Natural killer cell treated with Interleukin-12 subunit alpha and Interleukin-12 subunit beta and Interleukin-15 and Interleukin-18, amount 100 ng/mL, for 72 hours (primary cell): ENCODE results near the gene EYA4. TPM values are rescaled to one million over a fixed set of nuclear protein-coding genes. Genes with fewer than 3 reads are reported as not detected.

Experiments
- ATAC-seq, 2 donors: fragments of 150-1000 bp; cut with Tn5 transposase in 1 of 2; sonication (Bioruptor Pico), chemical (Tn5 transposase) in 1 of 2; 2 replicates each; pipeline ENCODE4 v1.10.0; 2021
- DNase-seq: peaks from one replicate; pipeline ENCODE4 v3.0.0; 2022; ENCODE audit warnings: low spot score
- H3K27ac Mint-ChIP-seq, 2 donors: 1 replicate in 1 of 2; 2 replicates in 1 of 2; pipeline ENCODE4 v1.8.0; 2022; ENCODE audit warnings: mixed read lengths in 2 of 2, mild to moderate bottlenecking in 1 of 2, moderate library complexity in 1 of 2
- H3K27me3 Mint-ChIP-seq, 2 donors: 1 replicate in 1 of 2; 2 replicates in 1 of 2; pipeline ENCODE4 v1.8.0; 2022; ENCODE audit warnings: mixed read lengths in 2 of 2
- H3K36me3 Mint-ChIP-seq: one replicate; pipeline ENCODE4 v1.8.0; 2022; ENCODE audit warnings: mixed read lengths
- H3K4me1 Mint-ChIP-seq, 2 donors: 1 replicate in 1 of 2; 2 replicates in 1 of 2; pipeline ENCODE4 v1.8.0; 2022; ENCODE audit warnings: low read depth in 2 of 2, mixed read lengths in 2 of 2, mild to moderate bottlenecking in 1 of 2
- H3K4me3 Mint-ChIP-seq: one replicate; pipeline ENCODE4 v1.8.0; 2022; ENCODE audit warnings: mixed read lengths
- H3K9me3 Mint-ChIP-seq: 2 replicates; pipeline ENCODE4 v1.8.0; 2022; ENCODE audit warnings: mixed read lengths
- total RNA-seq, 2 donors: library from RNA; stranded (reverse); gene quantifications; one replicate each; pipeline ENCODE4 v1.2.3, GENCODE V29; 2022

The EYA4 gene
- total RNA-seq, 2 donors from 2014 or later: not detected

GRCh38 chr6:133286765-133287164 lies 45.6 kb downstream of the EYA4 start:
- ATAC-seq (no peak), DNase-seq (no peak)
- Mint-ChIP-seq H3K36me3 (no peaks in the 10 kb centered on the region), H3K4me3 (no peak overlapping the region), H3K9me3 (peaks cover 12% of the 10 kb centered on the region), H3K4me1 (no peaks in the 10 kb centered on the region), H3K27me3 (no peaks in the 10 kb centered on the region), H3K27ac (no peak overlapping the region)

GRCh38 chr6:133288662-133289061 lies 47.5 kb downstream of the EYA4 start:
- H3K27me3 Mint-ChIP-seq: no peaks in the 10 kb centered on the region
- no peak for DNase-seq
- no peaks in the 10 kb centered on the region for H3K4me1 Mint-ChIP-seq
- no peak overlapping the region for H3K27ac Mint-ChIP-seq
- no peak for ATAC-seq
- H3K36me3 Mint-ChIP-seq: no peaks in the 10 kb centered on the region
- H3K9me3 Mint-ChIP-seq: peaks cover 11% of the 10 kb centered on the region
- H3K4me3 Mint-ChIP-seq: no peak overlapping the region

GRCh38 chr6:133289733-133290306 lies 48.7 kb downstream of the EYA4 start:
- H3K27me3 Mint-ChIP-seq: no peaks in the 10 kb centered on the region
- no peak overlapping the region for H3K4me3 Mint-ChIP-seq
- no peaks in the 10 kb centered on the region for H3K4me1 Mint-ChIP-seq
- ATAC-seq (no peak), DNase-seq (no peak)
- peaks cover 11% of the 10 kb centered on the region for H3K9me3 Mint-ChIP-seq
- H3K27ac Mint-ChIP-seq: no peak overlapping the region
- no peaks in the 10 kb centered on the region for H3K36me3 Mint-ChIP-seq

- H3K27ac Mint-ChIP-seq: no peak overlapping the region
- no peak overlapping the region for H3K4me3 Mint-ChIP-seq
- DNase-seq (no peak), ATAC-seq (no peak)
- no peaks in the 10 kb centered on the region for H3K27me3 Mint-ChIP-seq
- no peaks in the 10 kb centered on the region for H3K4me1 Mint-ChIP-seq
- no peaks in the 10 kb centered on the region for H3K36me3 Mint-ChIP-seq
- peaks cover 8% of the 10 kb centered on the region for H3K9me3 Mint-ChIP-seq
Observed at GRCh38 chr6:133290930-133291329, 49.8 kb downstream of the EYA4 start.

- H3K9me3 Mint-ChIP-seq: peaks cover 8% of the 10 kb centered on the region
Observed at GRCh38 chr6:133291671-133292070, 50.5 kb downstream of the EYA4 start.

GRCh38 chr6:133297657-133298056 lies 56.5 kb downstream of the EYA4 start:
- ATAC-seq: no peak
- H3K4me1 Mint-ChIP-seq: no peaks in the 10 kb centered on the region
- H3K27me3 Mint-ChIP-seq: no peaks in the 10 kb centered on the region
- H3K4me3 Mint-ChIP-seq: no peak overlapping the region
- DNase-seq: no peak
- no peak overlapping the region for H3K27ac Mint-ChIP-seq
- H3K9me3 Mint-ChIP-seq: peaks cover 5% of the 10 kb centered on the region
- no peaks in the 10 kb centered on the region for H3K36me3 Mint-ChIP-seq

More at GRCh38 chr6:133291671-133292070, 50.5 kb downstream of the EYA4 start:
- no peak overlapping the region for H3K4me3 Mint-ChIP-seq
- no peaks in the 10 kb centered on the region for H3K27me3 Mint-ChIP-seq
- DNase-seq (no peak), ATAC-seq (no peak)
- H3K36me3 Mint-ChIP-seq: no peaks in the 10 kb centered on the region
- H3K27ac Mint-ChIP-seq: no peak overlapping the region
- no peaks in the 10 kb centered on the region for H3K4me1 Mint-ChIP-seq

GRCh38 chr6:133298335-133298734 lies 57.2 kb downstream of the EYA4 start:
- no peak for ATAC-seq
- no peaks in the 10 kb centered on the region for H3K4me1 Mint-ChIP-seq
- peaks cover 2% of the 10 kb centered on the region for H3K9me3 Mint-ChIP-seq
- H3K27ac Mint-ChIP-seq: no peak overlapping the region
- H3K36me3 Mint-ChIP-seq: no peaks in the 10 kb centered on the region
- H3K27me3 Mint-ChIP-seq: no peaks in the 10 kb centered on the region
- no peak for DNase-seq
- no peak overlapping the region for H3K4me3 Mint-ChIP-seq

- Mint-ChIP-seq H3K27ac (no peak overlapping the region), H3K27me3 (no peaks in the 10 kb centered on the region), H3K4me1 (no peaks in the 10 kb centered on the region), H3K4me3 (no peak overlapping the region), H3K36me3 (no peaks in the 10 kb centered on the region), H3K9me3 (peaks cover 2% of the 10 kb centered on the region)
- no peak for DNase-seq
- no peak for ATAC-seq
Observed at GRCh38 chr6:133298801-133299200, 57.6 kb downstream of the EYA4 start.

- H3K27ac Mint-ChIP-seq: no peak overlapping the region
- H3K4me3 Mint-ChIP-seq: no peak overlapping the region
- H3K9me3 Mint-ChIP-seq: peaks cover 2% of the 10 kb centered on the region
- no peaks in the 10 kb centered on the region for H3K27me3 Mint-ChIP-seq
- no peak for ATAC-seq
- H3K4me1 Mint-ChIP-seq: no peaks in the 10 kb centered on the region
- no peak for DNase-seq
- no peaks in the 10 kb centered on the region for H3K36me3 Mint-ChIP-seq
Observed at GRCh38 chr6:133300896-133301295, 59.7 kb downstream of the EYA4 start.

GRCh38 chr6:133301835-133302234 lies 60.7 kb downstream of the EYA4 start:
- H3K27me3 Mint-ChIP-seq: no peaks in the 10 kb centered on the region
- peaks cover 2% of the 10 kb centered on the region for H3K9me3 Mint-ChIP-seq
- no peaks in the 10 kb centered on the region for H3K36me3 Mint-ChIP-seq
- H3K4me1 Mint-ChIP-seq: no peaks in the 10 kb centered on the region
- no peak overlapping the region for H3K4me3 Mint-ChIP-seq
- DNase-seq (no peak), ATAC-seq (no peak)
- no peak overlapping the region for H3K27ac Mint-ChIP-seq

- Mint-ChIP-seq H3K27ac (no peak overlapping the region), H3K27me3 (no peaks in the 10 kb centered on the region), H3K4me3 (no peak overlapping the region), H3K36me3 (no peaks in the 10 kb centered on the region), H3K4me1 (no peaks in the 10 kb centered on the region), H3K9me3 (peaks cover 3% of the 10 kb centered on the region)
- ATAC-seq (no peak), DNase-seq (no peak)
Observed at GRCh38 chr6:133306931-133307330, 65.8 kb downstream of the EYA4 start.

- no peaks in the 10 kb centered on the region for H3K36me3 Mint-ChIP-seq
- peaks cover 3% of the 10 kb centered on the region for H3K9me3 Mint-ChIP-seq
- ATAC-seq (no peak), DNase-seq (no peak)
- H3K4me3 Mint-ChIP-seq: no peak overlapping the region
- H3K27ac Mint-ChIP-seq: no peak overlapping the region
- no peaks in the 10 kb centered on the region for H3K27me3 Mint-ChIP-seq
- no peaks in the 10 kb centered on the region for H3K4me1 Mint-ChIP-seq
Observed at GRCh38 chr6:133309579-133309978, 68.4 kb downstream of the EYA4 start.

- Mint-ChIP-seq H3K27me3 (no peaks in the 10 kb centered on the region), H3K4me1 (no peaks in the 10 kb centered on the region), H3K9me3 (peaks cover 3% of the 10 kb centered on the region), H3K4me3 (no peak overlapping the region), H3K36me3 (no peaks in the 10 kb centered on the region), H3K27ac (no peak overlapping the region)
- no peak for ATAC-seq
- no peak for DNase-seq
Observed at GRCh38 chr6:133312006-133312405, 70.8 kb downstream of the EYA4 start.

- no peaks in the 10 kb centered on the region for H3K36me3 Mint-ChIP-seq
- ATAC-seq (no peak), DNase-seq (no peak)
- no peak overlapping the region for H3K4me3 Mint-ChIP-seq
- no peak overlapping the region for H3K27ac Mint-ChIP-seq
- peaks cover under 1% of the 10 kb centered on the region for H3K9me3 Mint-ChIP-seq
- H3K27me3 Mint-ChIP-seq: no peaks in the 10 kb centered on the region
- H3K4me1 Mint-ChIP-seq: no peaks in the 10 kb centered on the region
Observed at GRCh38 chr6:133313068-133313467, 71.9 kb downstream of the EYA4 start.

GRCh38 chr6:133314947-133315346 lies 73.8 kb downstream of the EYA4 start:
- Mint-ChIP-seq H3K4me1 (no peaks in the 10 kb centered on the region), H3K27ac (no peak overlapping the region), H3K9me3 (peaks cover 2% of the 10 kb centered on the region), H3K27me3 (no peaks in the 10 kb centered on the region), H3K36me3 (no peaks in the 10 kb centered on the region), H3K4me3 (no peak overlapping the region)
- ATAC-seq: no peak
- DNase-seq: no peak
